ENCODE measurements around the gene TM4SF5.

TM4SF5 gene, protein sequence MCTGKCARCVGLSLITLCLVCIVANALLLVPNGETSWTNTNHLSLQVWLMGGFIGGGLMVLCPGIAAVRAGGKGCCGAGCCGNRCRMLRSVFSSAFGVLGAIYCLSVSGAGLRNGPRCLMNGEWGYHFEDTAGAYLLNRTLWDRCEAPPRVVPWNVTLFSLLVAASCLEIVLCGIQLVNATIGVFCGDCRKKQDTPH

DNA sequence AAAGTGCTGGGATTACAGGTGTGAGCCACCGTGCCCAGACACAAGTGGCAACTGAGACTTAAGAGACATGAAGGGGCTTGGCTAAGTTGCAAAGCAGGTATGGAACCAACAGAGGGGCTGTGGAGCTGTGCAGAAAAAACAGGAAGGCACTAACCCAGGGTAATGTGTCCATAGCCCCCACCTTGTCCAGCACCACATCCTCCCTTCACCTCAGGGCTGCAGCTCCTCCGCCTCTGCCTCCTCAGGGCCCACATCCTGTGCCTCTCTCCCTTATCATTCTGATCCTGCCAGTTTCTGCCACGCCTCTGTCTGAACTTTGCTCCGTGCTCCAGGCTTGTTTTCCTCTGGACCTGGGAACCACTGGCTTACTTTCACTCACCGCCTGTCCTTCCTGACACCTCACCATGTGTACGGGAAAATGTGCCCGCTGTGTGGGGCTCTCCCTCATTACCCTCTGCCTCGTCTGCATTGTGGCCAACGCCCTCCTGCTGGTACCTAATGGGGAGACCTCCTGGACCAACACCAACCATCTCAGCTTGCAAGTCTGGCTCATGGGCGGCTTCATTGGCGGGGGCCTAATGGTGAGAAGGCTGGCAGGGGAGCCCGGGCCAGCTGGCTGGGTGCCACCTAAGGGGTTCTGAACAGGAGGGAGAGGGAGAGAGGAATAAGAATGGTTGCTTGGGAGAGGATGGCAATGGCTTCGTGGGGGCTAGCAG is at the start of gene TM4SF5:
Gene TM4SF5, plus strand, starts transcription at position 368 of the 716 bp plus-strand sequence. Its CDS starts 37 bp downstream, at position 405.
- no peak for DNase-seq

DNA sequence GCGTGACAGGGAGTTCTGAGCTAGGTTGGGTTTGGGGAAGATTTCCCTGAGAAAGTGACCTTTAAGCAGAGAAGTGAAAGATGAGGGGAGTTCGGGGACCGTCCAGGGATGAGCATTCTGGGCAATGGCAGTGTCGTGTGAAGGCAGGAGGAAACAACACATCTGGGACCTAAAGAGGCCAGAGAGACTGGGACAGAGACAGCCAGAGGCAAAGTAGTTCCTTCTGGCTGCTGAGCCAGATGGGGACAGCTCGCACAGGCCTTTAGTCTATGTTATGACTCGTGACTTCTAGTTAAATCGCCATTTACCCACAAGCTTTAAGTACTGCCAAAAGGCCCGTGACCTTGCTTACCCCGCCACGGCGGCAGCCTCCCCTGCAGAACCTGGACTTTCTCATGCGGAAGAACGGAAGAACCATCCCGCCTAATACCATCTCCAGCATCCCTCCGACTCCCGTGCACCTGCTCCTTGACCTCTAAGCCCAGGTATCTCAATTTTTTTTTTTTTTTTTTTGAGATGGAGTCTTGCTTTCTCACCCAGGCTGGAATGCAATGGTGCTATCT is 48.9 kb upstream of the TM4SF5 start:
- no peak for DNase-seq

DNA sequence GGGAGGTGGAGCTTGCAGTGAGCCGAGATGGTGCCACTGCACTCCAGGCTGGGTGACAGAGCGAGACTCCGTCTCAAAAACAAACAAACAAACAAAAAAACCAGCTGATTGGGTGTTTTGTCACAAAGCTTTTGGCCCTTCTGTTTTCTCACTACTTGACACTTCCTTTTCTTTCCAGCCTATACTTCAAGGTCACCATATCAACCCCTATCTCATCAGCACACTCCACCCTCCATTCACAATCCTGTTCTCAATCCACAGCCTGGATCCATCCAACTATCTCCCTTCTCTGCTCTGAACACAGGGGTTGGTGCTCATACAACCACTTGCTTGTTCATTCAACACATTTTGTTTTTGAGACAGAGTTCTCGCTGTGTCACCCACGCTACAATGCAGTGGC is 47.0 kb upstream of the TM4SF5 start:
- peak; percentile 41 for DNase-seq

DNA sequence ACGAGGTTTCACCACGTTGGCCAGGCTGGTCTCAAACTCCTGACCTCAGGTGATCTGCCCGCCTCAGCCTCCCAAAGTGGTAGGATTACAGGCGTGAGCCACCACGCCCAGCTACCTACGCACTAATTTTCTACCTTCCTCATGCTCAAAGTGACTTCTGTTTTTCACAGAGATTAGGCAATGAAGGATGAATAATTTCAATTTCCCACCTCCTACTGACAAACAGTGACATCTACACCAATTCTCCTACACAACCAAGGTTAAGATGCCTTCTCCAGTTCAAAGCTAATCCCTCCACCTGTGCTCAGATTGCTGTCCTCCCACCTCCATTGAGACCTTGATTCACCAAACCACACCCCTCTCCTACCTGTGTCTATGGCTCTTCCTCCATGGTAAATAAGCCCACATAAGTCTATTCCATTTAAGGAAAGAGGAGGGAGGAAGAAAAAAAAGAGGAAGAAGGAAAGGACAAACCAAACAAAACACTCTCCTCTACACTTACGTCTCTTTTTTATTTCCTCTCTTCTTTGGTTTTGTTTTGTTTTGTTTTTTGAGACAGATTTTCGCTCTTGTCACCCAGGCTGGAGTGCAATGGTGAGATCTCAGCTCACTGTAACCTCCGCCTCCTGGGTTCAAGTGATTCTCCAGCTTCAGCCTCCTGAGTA is 45.9 kb upstream of the TM4SF5 start:
- no peak for DNase-seq

DNA sequence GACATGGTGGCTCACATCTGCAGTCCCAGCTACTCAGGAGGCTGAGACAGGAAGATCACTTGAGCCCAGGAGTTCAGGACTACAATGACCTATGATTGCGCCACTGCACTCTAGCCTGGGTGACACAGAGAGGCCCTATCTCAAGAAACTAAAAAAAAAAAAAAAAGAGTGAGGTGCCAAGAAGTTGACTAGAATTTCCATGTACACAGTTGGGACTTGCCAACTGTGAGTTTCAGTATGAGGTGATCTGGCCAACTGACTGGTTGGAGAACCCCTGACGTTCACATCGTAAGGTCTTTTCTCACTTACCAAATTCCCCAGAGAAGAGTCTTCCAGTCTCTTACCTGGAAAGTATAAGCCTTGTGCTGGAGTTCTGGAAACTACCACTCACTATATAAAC is 43.6 kb upstream of the TM4SF5 start:
- no peak for DNase-seq

DNA sequence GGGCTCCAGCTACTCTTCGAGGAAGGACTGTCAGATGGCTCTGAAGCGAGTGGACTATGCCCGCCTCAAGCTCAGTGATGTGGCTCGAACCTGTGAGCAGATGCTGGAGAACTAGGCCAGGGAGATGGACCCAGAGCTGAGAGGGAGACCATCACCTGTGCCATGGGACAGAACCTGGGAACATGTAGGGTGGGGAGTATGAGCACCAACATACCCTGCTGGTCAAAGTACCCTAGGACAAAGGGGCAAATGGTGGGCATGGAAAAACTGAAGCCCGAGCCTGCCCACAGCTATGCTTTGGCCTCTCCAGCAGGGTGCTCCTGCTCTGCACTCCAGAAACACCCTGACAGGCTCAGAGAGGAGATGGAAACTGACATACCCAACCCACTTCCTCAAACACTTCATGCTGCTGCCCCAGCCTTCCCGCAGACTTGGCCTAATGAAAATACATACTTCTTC is 38.6 kb upstream of the TM4SF5 start:
- peak; percentile 91 for DNase-seq

DNA sequence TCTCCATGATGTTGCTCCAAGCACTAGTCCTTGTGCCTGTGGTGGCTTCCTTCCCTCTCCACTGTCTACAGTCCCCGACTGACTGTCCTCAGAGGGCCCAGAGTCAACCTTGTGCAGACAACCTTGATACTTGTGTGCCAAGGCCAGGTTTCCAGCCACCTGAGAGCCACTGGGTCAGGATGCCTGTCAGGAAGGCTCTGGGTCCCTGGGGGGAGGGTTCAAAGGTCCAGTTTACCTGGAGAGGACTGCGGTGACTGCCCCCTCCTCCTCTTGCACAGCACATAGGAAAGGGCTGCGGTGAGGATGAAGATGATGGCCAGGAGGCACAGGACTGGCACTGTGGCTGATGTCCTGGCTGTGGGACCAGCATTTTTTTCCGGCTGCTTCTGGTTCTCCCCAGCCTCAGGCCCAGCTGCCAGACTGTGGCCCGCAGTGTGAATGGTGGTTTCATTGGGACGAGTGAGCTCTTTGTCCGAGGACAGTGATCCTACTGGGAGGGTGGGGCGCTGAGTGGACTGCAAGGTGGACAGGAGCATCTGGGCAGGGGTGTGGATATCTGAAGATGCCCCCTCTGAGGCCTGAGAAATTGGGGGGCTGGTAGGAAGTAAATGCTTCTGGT is 36.7 kb upstream of the TM4SF5 start:
- no peak for DNase-seq

DNA sequence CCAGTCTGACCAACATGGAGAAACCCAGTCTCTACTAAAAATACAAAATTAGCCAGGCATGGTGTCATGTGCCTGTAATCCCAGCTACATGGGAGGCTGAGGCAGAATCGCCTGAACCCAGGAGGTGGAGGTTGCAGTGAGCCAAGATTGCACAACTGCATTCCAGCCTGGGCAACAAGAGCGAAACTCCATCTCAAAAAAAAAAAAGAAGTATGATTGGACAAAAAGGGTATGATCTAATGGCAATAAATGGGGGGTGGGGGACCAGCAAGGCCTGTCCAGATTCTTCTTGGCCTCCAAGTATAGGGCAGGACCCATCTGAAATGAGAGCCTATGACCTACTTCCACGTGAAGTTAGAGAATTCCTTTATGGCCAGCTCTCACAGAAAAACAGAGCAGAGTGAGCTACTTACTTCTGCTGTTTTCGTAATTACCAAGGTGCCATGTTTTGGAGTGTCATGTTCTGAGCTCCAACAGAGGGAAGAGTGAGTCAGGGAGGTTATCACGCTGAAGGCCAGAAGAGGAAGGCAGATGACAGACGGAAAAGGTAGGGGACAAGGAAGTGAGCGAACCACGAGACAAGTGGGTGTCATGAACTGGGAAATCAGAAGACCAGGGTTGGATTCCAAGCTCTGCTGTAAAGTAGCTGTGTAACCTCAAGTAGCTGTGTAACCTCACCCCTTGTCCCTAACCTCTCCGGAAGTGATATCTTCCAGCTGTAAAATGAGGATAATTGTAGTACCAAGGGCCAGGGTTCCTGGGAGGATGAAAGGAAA is 35.6 kb upstream of the TM4SF5 start:
- DNase-seq: peak; percentile 34

DNA sequence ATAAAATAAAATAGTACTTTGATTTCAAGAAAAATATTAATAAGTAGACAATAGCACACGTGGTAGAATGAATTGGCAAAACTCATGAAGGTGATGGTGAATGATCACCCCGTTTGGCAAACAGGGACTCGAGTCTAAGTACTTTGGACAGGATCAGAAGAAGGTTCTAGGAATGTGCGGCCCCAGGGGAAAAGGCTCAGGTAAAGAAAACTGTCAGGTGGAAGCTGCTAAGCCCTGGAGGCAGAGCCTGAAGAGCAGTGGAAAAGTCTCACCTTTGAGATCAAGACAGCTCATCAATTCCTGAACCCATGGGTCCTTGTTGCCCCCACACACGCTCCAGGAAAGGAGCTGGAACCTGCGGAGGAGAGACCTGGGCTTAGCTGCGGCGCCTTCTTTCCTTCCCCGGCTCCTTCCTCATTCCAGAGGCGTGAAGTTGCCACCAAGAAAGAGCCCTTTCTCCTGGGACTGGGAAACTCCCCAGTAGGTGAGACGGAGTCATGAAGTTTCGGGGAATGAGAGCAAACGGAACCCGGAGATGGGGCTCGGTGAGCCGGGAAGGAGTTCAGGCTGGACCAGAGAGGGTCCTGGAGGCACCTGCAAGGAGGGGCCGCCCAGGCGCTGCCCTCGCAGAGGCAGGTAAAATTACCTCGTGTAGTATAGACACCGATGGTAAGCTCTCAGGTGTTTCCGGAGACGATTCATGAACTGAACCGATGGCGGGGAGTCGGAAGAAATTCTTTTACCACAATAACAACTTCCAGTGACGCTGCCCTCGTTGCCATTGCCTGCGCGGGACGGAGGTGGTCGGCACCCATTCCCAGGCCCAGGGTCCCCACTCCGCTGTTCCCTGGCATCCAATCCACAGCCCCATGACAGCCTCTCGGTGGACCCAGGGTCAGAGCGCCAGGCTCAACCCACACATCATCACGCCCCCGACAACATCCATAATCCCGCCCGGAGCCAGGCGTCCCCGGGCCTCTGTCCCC is 33.3 kb upstream of the TM4SF5 start:
- DNase-seq: no peak

DNA sequence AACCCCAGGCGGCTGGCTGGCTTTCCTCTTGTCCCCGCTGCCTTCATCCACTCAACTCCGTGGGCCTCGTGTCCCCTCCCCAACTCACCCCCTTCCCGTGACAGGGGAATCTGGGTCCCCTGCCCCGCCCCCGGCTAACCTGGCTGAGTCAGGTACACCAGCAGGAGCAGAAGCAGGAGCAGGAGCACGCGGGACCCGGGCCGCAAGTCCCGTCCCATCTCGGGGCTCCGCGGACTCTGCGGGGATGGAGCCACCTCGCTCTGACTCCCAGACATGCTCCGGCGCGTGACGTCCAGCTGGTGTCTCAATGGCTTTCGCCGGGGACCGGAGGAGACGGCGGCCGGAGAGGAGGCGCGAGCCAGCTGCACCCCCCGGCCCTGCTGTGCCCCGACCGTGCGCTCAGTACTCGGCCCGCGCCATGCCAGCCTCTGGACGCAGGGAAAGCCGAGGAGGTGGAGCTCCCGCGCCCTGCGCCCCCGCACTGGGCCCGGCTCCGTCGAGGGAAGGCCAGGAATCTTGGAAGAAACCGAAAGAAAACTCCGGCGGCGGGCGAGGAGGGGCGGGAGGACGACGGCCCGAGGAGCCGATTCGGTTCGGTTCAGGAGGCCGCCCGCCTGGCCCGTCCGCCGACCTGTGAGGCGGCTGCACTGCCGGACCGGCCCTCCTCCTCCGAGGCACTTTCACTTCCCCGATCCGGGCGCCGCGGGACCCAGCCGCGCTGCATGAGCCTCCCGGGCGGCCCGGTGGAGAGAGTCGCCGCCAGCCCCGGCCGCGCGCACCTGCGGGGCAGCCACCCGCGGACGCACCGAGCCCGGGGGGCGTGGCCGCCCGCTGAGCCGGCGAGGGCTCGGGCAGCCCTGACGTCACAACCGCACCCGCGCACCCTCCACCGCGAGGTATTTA is 32.3 kb upstream of the TM4SF5 start, which contains the start of the genes CXCL16 and ZMYND15:
Gene CXCL16, minus strand, starts transcription at position 807 of the 903 bp plus-strand sequence. Its CDS starts 589 bp downstream, at position 218.
Gene ZMYND15, plus strand, starts transcription at position 712 of the 903 bp plus-strand sequence. CDS start 716 bp downstream, outside the sequence.
- DNase-seq: peak; percentile 32

DNA sequence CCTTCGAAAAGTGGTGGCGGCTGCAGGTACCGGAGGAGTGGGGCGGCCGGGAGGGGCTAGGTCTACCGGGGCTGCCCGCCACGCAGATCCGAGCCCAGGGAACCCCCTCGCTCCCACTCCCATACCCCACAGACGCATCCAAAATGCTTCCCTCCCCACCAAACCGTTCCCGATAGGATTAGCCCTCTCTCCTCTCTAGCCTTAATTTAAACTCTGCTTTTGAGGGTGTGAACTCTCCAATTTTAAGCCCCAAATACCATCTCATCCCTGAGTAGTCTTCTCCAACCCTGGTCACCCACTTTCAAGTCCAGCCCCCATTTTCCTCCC is 31.7 kb upstream of the TM4SF5 start:
- DNase-seq: no peak

DNA sequence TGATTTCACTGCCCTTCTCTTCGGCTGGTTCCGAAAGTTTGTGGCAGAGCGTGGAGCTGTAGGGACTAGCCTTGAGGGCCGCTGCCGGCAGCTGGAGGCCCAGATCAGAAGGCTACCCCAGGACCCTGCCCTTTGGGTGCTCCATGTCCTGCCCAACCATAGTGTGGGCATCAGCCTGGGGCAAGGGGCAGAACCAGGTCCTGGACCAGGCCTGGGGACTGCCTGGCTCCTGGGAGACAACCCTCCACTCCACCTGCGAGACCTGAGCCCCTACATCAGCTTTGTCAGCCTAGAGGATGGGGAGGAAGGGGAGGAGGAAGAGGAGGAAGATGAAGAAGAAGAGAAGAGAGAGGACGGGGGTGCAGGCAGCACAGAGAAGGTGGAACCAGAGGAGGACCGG is 31.1 kb upstream of the TM4SF5 start:
- no peak for DNase-seq

DNA sequence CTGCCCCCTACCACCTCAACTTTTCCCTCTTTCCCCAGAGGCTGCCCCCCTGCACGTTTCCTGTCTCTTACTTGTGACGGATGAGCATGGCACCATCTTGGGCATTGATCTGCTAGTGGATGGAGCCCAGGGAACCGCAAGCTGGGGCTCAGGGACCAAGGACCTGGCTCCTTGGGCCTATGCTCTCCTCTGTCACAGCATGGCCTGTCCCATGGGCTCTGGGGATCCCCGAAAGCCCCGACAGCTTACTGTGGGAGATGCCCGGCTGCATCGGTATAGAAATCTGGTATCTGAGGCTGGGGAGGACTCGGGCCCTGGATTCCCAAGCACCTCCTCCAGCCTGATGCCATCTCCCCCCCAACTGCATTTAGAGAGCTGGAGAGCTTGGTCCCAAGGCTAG is 30.1 kb upstream of the TM4SF5 start:
- no peak for DNase-seq

DNA sequence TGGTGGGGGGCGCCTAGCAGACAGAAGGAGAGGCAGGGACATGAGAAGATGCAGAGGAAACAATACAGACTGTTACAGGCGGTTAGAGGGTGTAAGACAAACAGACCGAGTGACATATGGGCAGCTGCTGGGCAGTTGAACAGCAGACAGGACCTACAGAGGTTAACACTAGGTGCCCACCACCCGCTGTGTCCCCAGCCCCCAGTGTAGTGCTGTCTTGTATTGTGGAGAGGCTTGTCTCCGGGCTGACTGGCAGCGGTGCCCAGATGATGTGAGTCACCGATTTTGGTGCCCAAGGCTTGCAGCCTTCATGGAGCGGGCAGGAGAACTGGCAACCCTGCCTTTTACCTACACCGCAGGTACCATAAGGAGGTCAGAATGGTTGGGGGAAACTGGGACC is 29.6 kb upstream of the TM4SF5 start:
- no peak for DNase-seq

DNA sequence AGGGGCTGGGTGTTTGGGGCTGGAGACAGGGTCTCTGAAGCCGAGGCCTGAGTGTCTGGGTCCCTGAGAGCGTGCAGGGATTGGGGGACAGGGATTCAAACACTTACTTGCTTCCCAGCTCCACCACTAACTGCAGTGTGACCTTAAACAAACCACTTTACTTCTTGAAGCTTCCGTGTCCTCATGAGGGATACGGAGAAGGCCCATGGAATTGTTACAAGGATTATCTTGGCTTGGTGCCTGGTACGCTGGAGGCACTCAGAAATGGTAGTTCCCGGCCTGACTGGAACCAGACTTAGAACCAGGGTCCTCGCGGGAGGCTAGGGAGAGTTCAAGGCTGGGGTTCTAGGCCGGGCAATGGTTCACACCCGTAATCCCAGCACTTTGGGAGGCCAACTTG is 29.1 kb upstream of the TM4SF5 start:
- no peak for DNase-seq

DNA sequence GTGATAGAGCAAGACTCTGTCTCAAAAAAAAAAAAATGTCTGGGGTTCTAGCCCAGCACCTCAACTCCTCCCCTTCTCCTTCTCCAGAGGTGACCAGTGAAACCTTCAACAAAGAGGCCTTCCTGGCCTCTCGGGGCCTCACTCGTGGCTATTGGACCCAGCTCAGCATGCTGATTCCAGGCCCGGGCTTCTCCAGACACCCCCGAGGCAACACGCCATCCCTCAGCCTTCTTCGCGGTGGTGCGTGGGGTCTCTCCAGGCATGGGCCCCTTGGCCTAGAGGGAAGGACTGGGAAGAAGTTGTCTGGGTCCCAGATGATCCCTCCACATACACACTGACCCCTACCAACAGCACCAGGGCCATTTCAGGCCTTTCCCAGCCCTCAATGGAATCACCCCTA is 28.5 kb upstream of the TM4SF5 start:
- no peak for DNase-seq

DNA sequence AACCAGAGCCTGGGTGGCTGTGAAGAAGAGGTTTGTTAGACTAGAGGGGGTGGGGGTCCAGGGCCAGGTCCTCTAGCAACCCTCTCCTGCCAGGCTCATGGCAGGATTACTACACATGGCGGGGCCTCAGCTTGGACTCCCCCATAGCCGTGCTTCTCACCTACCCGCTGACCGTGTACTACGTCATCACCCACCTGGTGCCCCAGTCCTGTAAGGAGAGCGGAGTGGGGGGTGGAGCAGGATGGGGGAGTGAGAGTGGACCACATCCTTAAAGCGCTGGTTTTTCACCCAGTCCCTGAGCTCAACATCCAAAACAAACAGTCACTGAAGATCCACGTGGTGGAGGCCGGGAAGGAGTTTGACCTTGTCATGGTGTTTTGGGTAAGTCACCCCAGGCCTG is 27.8 kb upstream of the TM4SF5 start:
- no peak for DNase-seq

DNA sequence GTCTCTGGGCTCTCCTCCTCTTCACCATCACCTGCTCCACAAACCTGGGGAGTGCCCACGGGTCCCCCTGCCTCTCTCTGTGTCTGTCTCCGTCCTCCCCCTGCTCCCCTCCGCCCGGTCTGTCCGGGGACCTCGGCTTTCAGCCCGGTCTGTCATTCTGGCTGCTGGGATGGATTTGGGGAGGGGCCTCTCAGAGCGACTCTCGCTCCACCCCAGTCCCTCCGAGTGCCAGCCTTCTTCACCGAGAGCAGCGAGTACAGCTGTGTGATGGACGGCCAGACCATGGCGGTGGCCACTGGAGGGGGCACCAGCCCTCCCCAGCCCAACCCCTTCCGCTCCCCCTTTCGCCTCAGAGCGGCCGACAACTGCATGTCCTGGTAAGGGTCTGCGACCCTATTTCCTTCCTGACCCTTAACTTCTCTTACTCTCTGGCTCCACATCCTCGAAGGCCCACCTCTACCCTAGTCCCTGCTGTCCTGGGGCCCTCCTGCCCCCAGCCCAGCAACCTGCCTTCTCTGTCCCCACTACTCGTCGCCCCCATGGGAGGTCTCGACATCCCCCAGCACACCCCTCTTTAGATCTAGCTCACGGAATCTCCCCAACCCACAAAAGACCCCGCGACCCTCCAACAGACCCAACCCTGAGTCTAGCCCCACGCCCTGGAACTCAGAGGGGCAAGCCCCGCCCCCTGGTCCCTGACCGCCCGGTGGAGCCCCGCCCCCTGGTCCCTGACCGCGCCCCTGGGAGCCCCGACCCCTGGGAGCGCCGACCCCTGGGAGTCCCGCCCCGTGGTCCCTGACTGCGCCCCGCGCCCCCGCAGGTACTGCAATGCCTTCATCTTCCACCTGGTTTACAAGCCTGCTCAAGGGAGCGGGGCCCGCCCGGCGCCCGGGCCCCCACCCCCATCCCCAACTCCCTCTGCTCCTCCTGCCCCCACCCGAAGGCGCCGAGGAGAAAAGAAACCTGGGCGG is 26.4 kb upstream of the TM4SF5 start:
- DNase-seq: no peak

DNA sequence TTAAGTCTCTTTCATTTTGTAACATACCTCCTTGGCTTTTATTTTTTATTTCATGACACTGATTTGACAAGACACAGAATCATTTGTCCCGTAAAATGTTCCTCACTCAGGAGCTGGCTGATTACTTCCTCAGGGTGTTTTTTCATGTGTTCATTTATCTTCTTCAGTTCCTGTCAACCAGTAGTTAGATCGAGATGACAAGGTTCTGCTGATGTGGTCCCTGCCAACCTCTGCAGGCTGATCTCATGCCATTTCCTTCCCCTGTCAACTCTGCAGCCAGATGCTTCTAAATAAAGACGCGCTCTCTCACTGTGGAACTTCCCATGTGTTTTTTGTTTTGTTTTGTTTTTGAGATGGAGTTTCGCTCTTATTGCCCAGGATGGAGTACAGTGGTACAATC is 23.8 kb upstream of the TM4SF5 start:
- peak; percentile 61 for DNase-seq
